Inflammatory macrophage treated with lipopolysaccharide for 1 hour (primary cell): ENCODE measurements around the gene JMJD1C.
"Not testable (repeated sequence)": the region's sequence is repeated elsewhere in the genome, so short reads cannot be mapped to it uniquely, and the experiment has no call there.

Experiments
- DNase-seq, 2 donors: peaks; one replicate each; pipeline ENCODE4 v3.0.0-alpha.2; 2020 to 2022

The JMJD1C gene

GRCh38 chr10:63346015-63346441, 119.7 kb downstream of the JMJD1C start:
- DNase-seq = peak in 1 of 2 donors; percentile 3

- DNase-seq = no peak
Observed at GRCh38 chr10:63344269-63344668, 121.5 kb downstream of the JMJD1C start.

GRCh38 chr10:63343476-63343875, 122.3 kb downstream of the JMJD1C start:
- DNase-seq = no peak

- not testable (repeated sequence) for DNase-seq
Observed at GRCh38 chr10:63339640-63340039, 126.1 kb downstream of the JMJD1C start.

- no peak for DNase-seq
Observed at GRCh38 chr10:63337455-63338251, 128.1 kb downstream of the JMJD1C start.

GRCh38 chr10:63331586-63331985, 134.2 kb downstream of the JMJD1C start:
- no peak for DNase-seq

GRCh38 chr10:63324495-63324854, 141.3 kb downstream of the JMJD1C start:
- DNase-seq = no peak

GRCh38 chr10:63323701-63324494, 141.9 kb downstream of the JMJD1C start:
- peak; percentile 54 to 85 for DNase-seq

- no peak for DNase-seq
Observed at GRCh38 chr10:63320683-63321082, 145.1 kb downstream of the JMJD1C start.

GRCh38 chr10:63319231-63319630, 146.5 kb downstream of the JMJD1C start:
- no peak for DNase-seq

- no peak for DNase-seq
Observed at GRCh38 chr10:63318491-63318890, 147.3 kb downstream of the JMJD1C start.

GRCh38 chr10:63314020-63314419, 151.8 kb downstream of the JMJD1C start:
- DNase-seq = no peak

GRCh38 chr10:63313066-63313717, 152.6 kb downstream of the JMJD1C start:
- DNase-seq = no peak

- DNase-seq = no peak
Observed at GRCh38 chr10:63308628-63309027, 157.1 kb downstream of the JMJD1C start.

- no peak for DNase-seq
Observed at GRCh38 chr10:63304146-63304545, 161.6 kb downstream of the JMJD1C start.

- DNase-seq = no peak
Observed at GRCh38 chr10:63300801-63301200, 165.0 kb downstream of the JMJD1C start.

- DNase-seq = no peak
Observed at GRCh38 chr10:63297941-63298340, 167.8 kb downstream of the JMJD1C start.

GRCh38 chr10:63294781-63295180, 171.0 kb downstream of the JMJD1C start:
- peak in 1 of 2 donors; percentile 17 for DNase-seq

- not testable (repeated sequence) for DNase-seq
Observed at GRCh38 chr10:63292847-63293246, 172.9 kb downstream of the JMJD1C start.

- DNase-seq = no peak
Observed at GRCh38 chr10:63288170-63288569, 177.6 kb downstream of the JMJD1C start.

- DNase-seq = no peak
Observed at GRCh38 chr10:63286754-63287264, 179.0 kb downstream of the JMJD1C start.

GRCh38 chr10:63286340-63286739, 179.4 kb downstream of the JMJD1C start:
- no peak for DNase-seq

- DNase-seq = not testable (repeated sequence)
Observed at GRCh38 chr10:63283901-63284300, 181.9 kb downstream of the JMJD1C start.
